HG02588 (cell line): Measurements from ENCODE around the gene HYAL2.
A peak's percentile ranks its signal among the peaks of the same experiment; 100 is the strongest.

ENCODE experiments used
- ATAC-seq: cut with Tn5 transposase; IDR thresholded peaks from one replicate; pipeline ENCODE4 v1.9.1; 2021; ENCODE audit warnings: mild to moderate bottlenecking, moderate library complexity; ENCODE audit not compliant: unreplicated experiment

HYAL2 gene, protein sequence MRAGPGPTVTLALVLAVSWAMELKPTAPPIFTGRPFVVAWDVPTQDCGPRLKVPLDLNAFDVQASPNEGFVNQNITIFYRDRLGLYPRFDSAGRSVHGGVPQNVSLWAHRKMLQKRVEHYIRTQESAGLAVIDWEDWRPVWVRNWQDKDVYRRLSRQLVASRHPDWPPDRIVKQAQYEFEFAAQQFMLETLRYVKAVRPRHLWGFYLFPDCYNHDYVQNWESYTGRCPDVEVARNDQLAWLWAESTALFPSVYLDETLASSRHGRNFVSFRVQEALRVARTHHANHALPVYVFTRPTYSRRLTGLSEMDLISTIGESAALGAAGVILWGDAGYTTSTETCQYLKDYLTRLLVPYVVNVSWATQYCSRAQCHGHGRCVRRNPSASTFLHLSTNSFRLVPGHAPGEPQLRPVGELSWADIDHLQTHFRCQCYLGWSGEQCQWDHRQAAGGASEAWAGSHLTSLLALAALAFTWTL

DNA sequence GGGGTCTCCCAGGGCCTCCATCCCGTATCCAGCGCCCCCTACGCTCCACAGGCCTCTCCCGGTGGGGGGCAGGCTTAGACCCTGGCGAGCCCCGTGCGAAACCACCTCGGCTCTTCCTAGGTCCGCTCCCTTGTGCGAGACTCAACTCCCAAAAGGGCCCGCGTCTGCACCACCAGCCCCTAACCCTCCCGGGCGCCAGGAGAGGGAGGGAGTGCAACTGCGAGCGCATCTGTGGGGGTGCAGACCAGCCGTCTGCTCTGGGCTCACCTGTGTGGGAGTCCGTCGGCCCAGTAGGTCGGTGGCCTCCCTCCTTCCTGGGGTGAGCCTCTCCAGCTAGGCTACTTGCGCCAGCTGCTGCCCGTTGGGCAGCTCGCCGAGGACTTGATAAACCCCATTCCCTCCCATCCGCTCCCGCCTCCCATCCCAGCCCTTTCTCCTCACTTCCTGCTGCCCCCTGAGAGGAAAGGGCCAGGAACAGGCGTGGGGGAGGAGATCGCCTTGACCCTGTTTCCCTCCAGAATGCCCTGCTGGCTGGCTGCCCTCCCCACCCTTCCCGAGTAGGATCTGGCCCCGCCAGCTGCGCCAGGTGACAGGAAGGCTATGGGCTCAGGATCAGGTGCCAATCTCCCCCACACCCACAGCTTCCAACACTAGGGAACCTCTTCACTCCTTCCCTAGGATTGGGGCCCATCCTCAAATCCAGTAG, at the start of gene HYAL2:
TSS of gene HYAL2 (minus strand) at position 360 of the 706 bp plus-strand sequence. CDS start 2,256 bp downstream, outside the sequence.
- ATAC-seq = no peak

DNA sequence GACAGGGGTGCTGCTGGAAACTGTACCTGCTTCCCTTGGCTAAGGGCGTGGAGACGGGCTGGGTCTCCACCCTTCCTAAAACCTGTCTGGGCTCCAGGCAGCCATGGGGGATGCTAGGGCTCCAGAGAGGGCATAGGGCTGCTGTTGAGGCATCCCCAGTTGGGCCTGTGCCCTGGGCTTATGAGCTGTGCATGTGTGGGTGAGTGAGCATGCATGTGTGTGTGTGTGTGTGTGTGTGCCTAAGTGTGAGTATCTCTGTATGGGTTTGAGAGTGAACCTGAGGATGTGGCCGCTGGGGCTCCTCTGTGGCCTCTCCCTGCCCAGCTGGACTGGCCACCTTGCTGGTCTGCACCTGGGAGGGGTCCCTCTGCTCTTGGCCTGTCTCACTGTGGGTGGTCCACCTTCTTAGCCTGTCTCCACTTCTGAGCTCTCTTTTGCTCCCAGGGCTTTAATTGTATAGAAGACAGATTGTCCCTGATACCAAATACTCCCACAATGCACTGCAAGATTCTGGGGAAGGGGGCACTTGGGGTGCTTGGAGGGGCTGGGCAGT, 48.7 kb upstream of the HYAL2 start:
- ATAC-seq = no peak

DNA sequence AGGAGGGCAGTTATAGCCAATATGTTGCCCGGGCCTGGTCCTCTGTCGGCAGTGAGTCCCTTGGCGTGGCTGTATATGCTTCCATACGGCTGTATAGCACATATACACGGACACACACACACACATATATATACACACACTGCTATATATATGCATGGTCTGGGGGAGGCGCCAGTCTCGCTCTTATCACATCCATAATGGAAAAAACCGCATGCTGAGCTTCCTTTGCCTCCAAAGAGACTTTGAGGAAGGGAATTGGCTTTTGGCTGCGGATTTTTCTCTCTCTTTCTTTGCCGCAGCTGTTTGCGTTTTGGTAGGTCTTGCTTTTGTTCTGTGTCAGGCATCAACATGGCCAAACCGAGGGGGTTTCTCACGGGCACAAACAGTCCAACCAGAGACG, 48.0 kb upstream of the HYAL2 start:
- ATAC-seq = no peak

DNA sequence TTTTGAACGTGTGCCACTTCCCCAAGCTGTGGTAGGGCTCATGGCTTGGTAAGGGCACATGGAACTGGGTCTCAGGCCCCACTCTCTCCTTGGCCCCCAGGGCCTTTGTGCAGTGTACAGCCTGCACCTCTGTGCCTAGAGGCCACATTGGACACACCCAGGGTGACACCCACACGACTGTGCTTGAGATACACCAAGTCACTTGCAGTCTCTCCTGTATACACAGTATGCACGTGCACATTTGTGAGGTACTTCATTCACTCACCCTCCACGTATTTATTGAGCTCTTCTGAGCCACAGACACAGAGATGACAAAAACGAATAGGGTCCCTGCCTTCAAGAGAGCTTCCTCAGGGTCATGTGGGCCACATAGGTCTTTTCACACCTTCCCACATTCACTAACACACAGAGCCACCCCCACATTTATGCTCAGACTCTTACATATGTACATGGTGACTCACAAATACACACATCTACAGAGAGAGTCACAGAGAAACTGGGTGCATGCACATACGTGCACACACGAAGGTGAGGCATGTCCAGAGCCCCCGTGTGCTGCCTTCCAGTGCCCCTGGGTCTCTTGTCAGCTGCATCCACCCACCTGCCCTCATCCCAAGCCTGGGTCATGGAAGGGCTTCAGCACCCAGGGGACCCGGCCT, 46.6 kb upstream of the HYAL2 start:
- no peak for ATAC-seq

DNA sequence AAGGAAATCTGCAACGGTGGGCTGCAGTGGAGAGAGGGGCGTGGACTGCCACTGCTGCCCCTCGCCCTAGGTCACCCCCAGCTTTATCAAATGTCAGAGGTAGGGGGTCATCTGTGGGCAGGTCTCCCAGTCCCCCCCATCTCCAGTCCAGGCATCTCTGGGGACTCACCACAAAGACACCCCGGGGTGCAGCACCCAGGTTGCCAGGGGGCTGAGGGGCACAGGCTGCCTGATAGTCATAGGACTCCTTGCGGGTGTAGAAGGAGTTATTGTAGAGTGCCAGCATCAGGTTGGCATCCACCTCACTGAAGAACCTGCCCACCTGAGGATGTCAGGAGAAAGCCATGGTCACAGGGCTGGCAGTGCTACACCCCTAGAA, 43.3 kb upstream of the HYAL2 start:
- no peak for ATAC-seq

DNA sequence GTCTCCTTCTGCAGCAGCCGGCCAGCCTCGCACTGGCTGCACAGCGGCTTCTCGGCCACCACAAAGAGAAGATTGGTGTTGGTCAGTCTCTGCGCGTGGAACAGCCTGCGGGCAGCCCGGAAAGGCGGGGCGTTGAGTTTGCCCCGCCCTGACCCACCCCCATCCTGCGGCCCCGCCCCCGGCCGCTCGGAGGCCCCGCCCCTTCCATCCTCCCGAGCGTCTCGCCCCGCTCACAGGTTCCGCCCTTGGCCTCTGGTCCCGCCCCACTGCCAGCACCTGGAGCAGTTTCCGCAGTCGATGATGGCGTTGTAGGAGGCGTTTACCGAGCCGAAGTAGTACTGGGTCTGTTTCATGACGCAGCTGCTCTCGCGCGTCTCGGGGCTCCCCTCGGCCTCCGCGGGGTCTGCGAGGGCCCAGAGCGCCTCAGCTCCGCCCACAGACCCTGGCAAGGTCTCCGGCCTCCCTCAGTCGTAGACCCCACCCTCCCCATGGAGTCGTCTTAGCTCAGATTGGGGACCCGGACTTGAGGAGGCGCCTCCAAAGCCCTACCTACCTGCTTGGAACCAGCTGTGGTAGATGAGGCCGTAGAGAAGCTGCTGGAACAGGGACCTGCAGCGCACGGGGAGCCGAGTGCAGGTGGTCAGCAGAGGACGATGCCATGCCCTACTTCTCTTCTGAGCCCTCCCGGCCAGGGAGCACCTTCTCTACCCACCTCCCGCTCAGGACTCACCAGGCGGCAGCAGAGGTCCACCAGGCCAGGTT, 42.7 kb upstream of the HYAL2 start:
- peak; percentile 80 for ATAC-seq

DNA sequence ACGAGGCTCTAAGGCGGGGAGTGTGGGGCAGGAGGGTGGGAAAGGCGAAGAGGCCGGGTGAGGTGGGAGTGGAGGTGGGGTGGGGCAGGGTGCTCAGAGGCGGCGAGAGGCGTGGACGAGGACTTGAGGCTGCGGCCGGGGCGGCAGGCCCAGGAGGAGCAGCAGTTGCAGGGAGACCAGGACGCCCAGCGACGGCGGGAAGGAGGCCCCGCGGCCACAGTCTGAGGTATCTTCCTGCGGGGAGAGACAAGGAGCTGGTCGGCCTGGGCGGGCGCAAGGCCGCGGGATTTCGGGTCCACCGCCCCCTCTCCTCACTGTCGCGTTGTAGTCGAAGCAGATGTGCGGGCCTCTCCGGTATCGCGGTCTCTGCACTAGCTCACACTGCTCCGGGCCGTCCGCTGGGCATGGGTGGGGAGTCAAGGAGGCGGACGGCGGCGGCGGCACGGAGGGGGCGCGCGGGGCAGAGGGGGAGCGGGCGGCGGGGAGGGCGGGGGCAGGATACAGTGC, 42.1 kb upstream of the HYAL2 start:
- peak; percentile 3 for ATAC-seq

DNA sequence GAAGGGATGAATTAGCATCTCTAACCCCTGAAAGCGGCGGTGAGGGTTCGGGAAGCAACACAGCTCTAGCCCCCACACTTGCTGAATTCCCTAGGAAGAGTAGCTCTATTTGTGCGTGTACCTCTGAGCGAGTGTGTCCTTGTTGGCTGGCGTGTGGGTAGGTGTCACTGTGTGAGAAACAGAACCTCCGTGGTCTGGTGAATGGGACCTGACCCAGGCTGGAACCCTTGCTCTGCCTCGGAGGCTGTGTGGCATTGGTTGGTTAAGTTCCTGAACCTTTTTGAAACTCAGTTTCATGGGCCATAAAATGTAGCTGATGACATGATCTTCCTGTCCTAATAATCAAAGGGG, 37.2 kb upstream of the HYAL2 start:
- peak; percentile 14 for ATAC-seq

DNA sequence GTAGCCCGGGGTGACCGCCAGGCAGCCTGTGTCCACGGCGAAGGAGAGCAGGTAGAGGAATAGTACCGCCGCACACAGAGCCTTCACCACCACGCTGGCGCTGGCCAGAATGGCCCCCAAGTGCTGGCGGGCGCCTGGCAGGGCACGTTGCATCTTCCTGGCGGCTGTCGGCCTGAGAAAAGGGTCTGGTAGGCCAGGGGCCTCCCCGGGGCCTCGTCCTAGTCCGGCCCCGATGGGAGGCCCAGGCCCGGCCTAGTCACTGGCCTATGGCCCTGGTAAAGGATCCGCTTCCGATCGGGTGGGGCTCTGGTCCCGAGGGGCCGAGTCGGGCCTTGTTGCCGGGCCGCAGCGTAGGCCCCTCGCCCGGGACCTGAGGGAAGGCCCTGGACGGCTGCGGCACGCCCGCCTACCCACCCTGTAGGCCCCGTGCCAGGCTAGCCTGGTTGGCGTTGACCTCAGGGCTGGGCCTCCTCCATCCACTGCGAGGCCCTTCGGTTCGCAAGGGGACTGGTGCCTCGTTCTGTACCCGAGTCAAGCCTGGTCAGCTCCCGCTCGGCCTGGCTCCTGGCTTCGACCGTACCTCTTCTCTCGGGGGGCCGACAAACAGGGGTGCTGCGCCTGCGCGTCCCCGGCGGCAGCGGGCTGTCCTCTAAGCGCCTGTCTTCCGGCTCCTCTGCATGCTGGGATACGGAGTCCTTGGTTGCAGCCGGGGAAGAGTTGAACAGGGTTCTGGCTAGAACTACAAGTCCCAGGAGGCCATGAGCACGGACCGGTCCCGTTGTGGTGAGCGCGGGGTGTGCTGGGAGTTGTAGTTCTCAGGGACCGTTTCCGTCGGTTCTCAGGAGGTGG, 36.6 kb upstream of the HYAL2 start, which contains the start of gene TMEM115:
TSS of gene TMEM115 (minus strand) at position 611 of the 849 bp plus-strand sequence. CDS start at position 153, 458 bp downstream.
- peak; percentile 95 for ATAC-seq

DNA sequence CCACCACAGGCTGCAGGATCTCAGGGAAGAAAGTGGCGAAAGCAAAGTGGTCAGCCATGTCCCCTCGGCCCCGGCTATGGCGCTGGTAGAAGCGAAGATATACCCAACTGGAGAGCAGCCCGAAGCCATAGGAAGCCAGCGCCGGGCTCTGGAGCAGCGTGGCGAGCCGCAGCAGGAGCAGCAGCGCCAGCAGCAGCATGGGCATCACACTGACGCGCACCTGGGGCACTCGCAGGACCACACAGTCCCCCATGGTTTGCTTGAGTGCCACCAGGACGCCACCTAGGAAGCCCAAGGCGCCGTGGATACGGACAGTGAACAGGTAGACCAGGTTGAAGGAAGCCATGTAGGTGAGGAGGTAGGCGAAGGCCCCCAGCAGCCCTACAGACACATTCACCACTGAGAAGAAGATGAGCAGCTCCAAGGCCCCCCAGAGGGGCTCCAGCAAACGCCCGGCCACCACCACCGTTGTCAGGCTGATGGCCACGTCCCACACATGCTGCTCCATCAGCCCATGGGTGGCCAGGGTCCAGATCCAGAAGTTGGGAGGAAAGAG, 35.9 kb upstream of the HYAL2 start:
- ATAC-seq = no peak

DNA sequence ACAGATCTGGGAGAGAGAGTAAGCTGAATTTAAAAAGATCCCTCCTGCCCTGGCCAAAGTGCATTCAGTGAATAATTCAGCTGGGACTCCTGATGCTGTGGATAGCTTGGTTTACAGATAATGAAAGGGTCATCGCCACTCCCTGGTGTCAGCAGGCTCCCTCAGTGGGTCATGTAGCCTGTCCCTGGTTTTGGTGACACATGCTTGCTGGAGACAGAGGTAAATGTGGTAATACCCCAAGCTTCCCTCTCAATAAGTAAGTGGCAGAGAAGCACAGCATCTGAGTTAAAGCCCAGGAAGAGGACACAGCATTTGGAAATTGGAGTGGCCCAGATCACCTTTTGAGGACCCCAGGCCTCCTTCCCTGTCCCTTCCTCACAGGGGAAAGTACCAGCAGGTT, 34.9 kb upstream of the HYAL2 start:
- no peak for ATAC-seq

DNA sequence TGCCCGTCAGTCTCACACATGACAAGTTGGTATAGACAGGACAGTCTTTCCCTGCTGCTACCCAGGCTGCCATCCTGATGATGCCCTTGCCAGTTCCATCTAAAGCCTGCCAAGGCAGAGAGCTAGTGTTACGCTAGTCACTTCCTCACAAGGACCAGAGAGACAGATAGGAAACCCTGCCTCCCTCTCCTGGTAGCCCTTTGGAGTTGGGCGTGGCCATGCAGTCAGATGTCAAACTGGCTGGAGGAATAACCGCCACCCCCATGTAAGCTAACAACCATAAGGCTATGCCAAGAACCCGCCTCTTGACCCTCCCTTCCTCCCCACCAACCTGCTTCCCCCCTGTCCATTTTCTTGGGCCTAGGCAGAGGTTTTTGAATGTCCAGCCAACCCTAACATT, 34.0 kb upstream of the HYAL2 start:
- ATAC-seq = no peak

DNA sequence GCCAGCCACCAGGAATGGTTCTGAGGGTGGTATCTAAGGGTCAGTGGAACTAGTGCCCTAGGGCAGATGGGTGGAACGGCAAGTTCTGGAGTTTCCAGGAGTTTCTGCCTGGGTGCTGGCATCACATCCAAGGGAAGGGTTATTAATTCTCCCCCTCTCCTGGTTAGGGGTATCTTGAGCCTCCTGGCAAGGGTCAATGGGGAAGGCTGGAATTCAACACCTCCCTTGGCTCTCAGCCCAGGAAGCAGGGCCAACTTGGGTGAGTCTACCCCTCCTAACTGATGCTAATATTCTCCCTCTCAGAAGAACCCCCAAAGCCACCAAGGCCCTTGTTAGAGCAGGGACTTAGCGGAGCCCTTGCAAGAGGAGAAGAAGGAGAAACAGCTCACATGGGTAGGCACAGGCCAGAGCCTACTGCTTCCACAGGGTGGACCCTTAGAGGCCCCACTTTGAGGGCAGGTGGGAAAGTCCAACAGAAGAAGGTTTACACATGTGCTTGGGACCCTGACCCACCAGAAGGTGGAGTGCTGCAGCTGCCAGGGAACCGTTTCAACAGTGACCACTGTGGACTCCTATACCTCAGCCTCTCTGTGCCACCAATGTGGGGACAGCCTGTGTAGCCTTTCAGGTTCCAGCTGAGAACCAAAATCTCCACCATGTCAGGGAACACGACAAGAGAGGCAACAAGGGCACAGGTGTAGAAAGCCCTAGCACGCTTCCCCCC, 33.4 kb upstream of the HYAL2 start:
- ATAC-seq = no peak

DNA sequence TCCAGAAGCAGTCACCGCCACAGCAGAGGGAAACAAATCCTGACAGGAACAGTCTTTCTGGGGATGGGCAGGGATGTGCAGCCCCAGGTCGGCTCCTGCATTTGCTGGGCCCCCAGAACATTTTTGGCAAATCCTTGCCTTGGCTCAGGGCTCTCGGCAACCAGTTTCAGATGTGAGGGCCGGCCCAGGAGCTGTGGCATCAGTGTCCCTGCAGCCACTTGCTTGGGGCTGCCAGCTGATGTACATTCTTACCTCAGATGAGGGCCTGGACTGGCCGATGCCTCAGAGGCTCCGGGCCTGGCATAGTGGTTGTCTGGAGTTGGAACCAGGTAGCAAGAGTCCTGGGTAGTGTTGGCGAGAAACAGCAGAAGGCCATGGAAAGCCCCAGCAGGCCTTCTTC, 32.3 kb upstream of the HYAL2 start:
- no peak for ATAC-seq

DNA sequence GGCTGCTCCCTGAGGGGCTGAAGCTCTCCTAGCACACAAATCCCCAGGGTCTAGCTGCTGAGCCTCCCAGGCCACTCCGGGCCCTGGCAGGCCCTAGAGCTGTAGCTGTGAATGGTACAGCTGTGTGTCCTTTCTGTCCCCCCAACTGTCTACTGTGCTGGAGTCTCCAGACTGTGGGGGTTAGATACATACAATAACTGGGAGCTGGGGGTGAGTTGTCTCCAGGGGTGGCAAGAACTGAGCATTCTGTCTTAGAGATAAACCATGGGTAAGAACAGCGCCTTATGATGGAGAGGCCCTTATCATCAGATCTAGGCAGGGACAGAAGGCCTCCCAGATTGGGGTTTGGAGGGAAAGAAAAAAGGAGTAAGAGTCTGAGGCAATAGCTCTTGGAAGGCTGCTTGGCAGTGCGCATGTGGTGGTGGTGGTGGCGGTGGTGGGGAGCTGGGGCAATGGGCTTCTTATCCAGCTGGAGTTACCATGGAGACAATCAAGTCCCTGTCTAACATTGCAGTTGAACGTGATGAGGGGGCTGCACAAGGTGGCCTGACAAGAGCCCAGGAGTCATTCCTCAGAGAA, 31.7 kb upstream of the HYAL2 start:
- ATAC-seq = no peak

DNA sequence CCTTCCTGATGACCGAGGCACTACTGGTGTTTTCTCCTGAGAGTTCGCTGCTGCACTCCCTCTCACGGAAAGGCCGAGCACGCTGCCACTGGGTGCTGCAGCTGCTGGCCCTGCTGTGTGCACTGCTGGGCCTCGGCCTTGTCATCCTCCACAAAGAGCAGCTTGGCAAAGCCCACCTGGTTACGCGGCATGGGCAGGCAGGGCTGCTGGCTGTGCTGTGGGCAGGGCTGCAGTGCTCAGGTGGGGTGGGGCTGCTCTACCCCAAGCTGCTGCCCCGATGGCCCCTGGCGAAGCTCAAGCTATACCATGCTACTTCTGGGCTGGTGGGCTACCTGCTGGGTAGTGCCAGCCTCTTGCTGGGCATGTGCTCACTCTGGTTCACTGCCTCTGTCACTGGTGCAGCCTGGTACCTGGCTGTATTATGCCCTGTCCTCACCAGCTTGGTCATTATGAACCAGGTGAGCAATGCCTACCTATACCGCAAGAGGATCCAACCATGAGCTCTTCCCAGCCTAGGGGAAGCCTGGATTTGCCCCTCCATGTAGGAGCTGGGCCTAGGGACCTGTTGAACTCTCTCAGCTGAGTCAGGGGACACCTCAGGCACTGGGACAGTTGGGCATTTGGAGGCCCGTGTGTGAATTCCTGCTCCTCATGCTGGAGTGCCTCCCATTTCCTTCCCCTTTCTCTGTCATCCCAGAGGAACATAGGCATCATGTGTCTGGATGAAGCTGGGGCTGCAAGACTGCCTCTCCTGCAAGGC, 30.9 kb upstream of the HYAL2 start:
- no peak for ATAC-seq

DNA sequence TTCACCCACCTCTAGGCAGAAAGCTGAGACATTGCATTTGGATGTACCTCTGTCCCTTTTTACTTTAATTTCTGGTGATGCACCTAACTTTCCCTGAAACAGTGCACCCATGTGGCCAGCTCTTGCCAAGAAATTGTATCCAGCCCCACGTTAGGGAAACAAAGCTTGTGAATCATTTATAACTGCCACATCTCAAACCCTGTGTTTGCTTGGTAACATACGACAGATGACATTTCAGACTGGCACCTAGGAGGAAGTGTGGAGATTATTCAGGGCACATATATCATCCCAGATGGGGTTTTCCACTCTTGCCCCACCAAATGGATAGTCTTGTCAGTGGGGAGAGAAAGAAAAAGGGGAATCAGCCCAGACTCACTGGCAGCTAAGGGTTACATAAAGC, 30.2 kb upstream of the HYAL2 start:
- ATAC-seq = no peak

DNA sequence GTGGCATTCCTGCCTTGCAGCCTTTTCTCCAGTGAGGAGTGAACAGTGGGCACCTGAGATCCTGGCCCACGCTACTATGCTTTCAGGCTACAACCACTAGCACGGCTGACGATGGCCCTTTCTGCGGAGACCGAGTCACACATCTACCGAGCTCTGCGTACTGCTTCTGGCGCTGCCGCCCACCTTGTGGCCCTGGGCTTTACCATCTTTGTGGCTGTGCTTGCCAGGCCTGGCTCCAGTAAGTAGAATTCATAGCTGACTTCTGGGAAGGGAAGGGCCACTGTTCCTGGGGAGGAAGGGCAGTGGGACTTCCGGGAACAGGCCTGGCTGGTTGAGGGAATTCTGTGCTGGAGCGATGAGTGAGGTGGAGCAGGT, 28.8 kb upstream of the HYAL2 start:
- ATAC-seq = no peak
